Fibroblast of peridontal ligament (primary cell): ENCODE results near the gene MARCHF3.
A peak's percentile ranks its signal among the peaks of the same experiment; 100 is the strongest.
"Not testable (repeated sequence)": the region's sequence is repeated elsewhere in the genome, so short reads cannot be mapped to it uniquely, and the experiment has no call there.

ENCODE experiments used
- DNase-seq: peaks from one replicate; pipeline ENCODE4 v3.0.0-alpha.2; 2010; ENCODE audit errors: extremely low read depth

MARCHF3 gene

DNA sequence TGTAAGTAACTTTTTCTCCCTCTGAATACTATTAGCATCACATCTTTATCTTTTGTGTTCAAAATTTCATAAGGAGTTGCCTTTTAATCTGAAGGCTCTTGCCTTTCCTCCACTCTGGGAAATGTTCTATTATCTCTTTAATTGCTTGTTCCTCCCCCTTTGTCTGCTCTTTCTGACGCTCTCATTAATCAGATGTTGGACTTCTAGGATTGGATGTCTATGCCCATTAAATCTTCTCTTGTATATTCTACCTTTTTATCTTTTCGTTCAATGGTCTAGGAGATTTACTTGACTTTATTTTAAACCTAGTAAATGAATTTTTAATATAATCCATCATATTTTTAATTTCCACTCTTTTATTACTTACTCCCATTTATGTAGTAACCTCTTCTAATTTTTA lies 76.7 kb downstream of the MARCHF3 start:
- no peak for DNase-seq

GRCh38 chr5:126949475-126949874 lies 80.9 kb downstream of the MARCHF3 start:
- DNase-seq = no peak

GRCh38 chr5:126948453-126948852 lies 81.9 kb downstream of the MARCHF3 start:
- no peak for DNase-seq

DNA sequence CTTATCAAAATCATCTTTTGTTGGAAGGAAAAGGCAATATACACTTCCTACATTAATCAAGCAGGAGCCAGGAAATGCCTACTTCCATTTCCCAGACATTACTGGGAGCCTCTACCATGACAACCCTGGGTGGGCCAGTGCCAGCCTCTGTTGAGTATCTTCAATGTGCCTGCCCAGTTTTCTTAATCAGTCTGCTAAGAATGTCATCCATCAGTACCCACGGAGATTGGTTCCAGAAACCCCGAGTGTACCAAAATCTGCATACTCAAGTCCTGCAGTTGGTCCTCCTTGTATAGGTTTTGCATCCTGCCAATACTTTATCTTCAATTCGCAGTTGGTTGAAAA lies 82.4 kb downstream of the MARCHF3 start:
- DNase-seq = no peak

- no peak for DNase-seq
These were observed 83.0 kb downstream of the MARCHF3 start for GRCh38 chr5:126947146-126948010.

GRCh38 chr5:126942908-126943307 lies 87.5 kb downstream of the MARCHF3 start:
- not testable (repeated sequence) for DNase-seq

- DNase-seq = no peak
These were observed 89.0 kb downstream of the MARCHF3 start for GRCh38 chr5:126941403-126941802.

DNA sequence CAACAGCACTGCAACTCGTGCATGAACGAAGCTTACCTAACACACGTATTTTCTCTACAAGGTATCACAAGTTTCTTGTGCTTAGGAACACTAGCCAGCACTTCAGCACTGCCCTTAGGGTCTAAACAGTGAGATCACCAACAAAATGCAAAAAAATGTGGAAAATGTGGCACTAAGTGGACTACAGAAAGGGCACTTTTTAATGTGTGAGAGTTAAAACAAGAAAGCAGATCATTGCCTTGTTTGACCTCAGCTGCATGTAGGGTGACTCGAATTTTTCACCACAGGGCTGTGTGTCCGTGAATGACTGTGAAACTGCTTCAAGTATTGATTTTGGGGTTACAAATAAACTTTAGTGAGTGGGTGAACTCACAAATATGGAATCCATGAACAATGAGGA lies 90.5 kb downstream of the MARCHF3 start:
- DNase-seq = peak; percentile 26

DNA sequence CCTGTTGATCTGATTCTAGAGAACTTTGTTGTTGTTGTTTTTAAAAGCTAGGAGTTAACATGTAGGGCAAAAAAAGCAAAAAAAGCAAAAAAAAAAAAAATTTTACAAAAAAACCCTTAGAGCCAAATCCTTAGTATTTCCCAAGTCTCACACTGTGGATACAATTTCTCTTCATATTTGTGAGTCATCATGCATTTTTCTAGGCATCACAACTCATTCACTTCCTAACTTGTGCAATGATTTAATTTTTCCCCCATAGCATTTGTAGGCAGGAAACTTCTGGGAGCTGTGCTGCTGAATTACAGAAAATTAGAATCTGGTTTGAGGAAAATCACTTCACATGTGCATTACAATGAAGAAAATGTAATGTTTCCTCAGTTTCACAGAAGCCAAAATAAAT lies 91.9 kb downstream of the MARCHF3 start:
- DNase-seq = peak; percentile 93

GRCh38 chr5:126937771-126938170 lies 92.6 kb downstream of the MARCHF3 start:
- peak; percentile 18 for DNase-seq

- DNase-seq = no peak
These were observed 93.5 kb downstream of the MARCHF3 start for GRCh38 chr5:126936775-126937418.

- DNase-seq = no peak
These were observed 98.2 kb downstream of the MARCHF3 start for GRCh38 chr5:126931963-126932660.

DNA sequence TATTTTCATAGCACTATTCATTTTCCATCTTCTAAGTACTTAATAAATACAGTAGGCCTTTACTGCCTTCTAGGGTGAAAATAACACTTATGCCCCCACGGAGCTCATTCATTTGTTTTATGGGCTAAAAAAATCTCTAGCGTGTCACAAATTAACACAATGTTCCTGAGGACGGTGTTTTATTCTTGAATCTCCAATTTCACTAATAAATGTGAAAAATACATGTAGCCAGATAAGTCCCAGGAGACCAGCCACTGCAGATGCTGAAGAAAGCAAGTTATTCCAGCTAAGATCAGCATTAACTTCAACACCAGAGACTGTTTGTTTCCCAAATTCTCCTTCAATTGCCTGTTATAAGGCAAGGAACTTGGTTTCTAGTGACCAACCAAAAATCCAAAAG lies 102.3 kb downstream of the MARCHF3 start:
- DNase-seq = no peak

DNA sequence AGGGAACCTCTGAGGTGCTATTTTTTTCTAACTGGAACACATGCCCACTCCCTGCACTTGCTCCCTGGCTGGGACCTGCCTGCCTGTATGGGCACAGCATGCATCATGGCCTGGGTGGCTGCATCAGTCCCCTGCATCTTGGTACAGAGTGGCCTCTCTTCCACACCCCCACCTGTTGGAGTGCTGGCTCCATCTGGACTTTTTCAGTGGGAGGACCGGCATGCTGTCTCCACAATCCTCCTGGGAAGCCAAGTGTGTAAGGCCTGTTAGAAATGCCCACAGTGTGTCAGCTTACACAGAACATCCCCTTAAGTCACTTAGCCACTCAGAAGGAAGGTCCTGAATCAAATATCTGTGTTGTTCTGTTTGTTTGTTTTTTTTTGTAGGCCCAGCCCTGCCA lies 102.9 kb downstream of the MARCHF3 start:
- DNase-seq = no peak

GRCh38 chr5:126926187-126926586 lies 104.2 kb downstream of the MARCHF3 start:
- no peak for DNase-seq

GRCh38 chr5:126925482-126925881 lies 104.9 kb downstream of the MARCHF3 start:
- DNase-seq = no peak

DNA sequence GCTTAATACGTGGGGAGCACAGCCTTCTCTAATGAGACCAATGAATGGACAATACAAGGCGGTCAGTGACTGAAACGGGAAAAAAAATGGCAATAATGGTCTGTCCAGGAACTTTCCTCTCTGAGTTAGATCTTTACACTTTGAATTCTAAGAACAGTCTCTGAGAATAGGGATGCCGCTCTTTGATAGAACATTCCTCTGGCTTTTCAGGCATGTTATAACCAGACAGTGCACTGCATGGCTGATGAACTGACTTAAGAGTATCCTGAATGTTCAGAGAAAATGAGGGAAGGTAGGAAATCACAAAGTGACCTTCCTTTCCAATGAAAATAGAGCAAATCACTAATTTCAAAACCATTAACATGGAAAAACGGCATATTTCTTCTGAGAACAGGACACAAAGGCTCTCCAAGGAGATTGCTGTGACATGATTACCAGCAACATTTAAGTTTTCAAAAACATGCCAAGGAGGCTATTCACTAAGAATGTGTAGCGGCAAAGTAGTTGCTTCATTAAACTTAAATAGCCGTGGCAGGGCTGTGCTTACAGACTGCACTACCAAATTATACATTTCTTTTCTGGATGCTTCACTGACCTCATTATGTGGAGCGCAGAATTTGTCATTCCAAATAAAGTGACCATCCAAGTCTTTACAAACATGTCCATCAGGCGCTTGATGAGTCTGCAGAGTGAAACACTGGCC lies 105.9 kb downstream of the MARCHF3 start:
- DNase-seq = no peak

DNA sequence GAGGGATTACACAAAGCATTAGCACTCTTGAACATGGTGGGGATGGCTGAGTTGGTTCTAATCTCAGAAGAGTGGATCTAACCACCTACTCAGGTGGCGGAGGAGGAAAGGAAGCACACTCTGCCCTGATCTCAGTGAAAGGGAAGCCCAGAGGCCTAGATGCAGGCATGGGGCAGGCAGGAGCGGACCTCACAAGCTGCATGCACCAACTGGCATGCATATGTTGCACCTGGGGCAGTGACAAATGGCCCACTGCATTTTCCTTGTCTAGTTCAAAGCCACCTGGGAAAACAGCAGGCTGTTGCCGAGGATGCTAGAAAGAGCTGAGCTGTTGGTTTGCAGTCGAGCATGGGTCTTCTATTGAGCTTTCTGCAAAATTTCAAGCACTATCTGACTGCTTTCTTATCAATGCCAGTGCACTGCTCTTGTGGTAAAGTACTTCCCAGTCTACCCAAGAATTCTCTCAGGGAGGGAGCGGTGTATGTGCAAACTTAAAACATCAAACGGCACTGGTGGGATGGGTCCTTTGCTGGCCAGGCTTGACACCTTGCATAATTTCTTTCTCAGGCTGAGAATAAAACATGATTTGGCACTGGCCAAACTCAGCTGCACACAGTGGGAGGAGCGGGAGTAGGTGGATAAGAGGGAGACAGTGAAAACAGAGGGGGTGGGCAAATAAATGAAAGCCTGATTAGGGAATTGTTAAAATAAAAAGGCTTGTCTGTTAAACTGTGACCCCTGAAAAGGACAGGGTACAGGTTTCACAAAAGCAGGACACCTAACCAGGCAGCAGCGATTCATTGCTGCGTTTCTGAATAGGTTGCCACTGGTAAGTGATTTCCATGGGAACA lies 108.9 kb downstream of the MARCHF3 start:
- no peak for DNase-seq

- DNase-seq = peak; percentile 30
These were observed 110.1 kb downstream of the MARCHF3 start for GRCh38 chr5:126920291-126920690.

DNA sequence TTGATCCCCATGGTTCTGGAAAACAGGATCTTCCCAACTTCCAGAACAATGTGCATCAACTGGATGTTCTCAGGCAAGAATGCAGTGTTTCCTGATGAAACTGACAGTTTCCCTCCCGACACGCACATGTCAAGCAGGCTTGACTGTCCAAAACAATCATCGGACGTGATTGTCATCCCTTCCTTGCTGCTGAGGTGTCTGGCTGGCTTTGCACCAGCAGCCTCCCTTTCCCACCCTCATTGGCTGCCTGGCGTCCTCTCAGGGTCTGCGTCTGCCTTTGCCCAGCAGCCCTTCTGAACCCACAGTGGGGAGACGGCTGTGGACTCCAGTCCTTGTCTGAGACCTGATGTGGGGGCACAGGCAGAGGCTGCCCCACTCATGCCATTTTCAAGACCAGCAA lies 110.8 kb downstream of the MARCHF3 start:
- DNase-seq = no peak

DNA sequence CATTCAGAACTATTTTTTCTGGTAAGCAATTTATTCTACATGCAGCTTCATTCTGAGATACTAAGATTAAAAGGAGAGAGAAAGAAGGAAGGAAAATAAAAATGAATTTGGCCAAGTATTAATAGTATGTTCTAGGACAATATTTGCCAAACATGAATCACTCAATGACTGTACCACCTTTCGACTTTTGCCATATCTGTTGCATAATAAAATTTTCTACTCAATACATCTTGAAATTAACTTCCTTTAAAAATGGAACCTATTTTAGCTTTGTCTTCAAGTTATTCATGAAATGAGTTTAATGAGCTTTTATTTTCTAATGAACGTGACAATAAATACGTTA lies 111.8 kb downstream of the MARCHF3 start:
- DNase-seq = no peak
